WTC11 (cell line): ENCODE results near the gene ENO2. TPM values are rescaled to one million over a fixed set of nuclear protein-coding genes. Genes with fewer than 3 reads are reported as not detected.

Experiments used
- ATAC-seq: fragments of 200-7000 bp; cut with Tn5 transposase; 2 replicates; pipeline ENCODE4 v1.10.0; 2021; ENCODE audit warnings: mild to moderate bottlenecking, moderate library complexity
- CTCF ChIA-PET: fragments of 300-600 bp; sonication (Branson Sonifier 250); formaldehyde crosslinking; loops from one replicate; lab custom pipeline; 2021; ENCODE audit warnings: antibody characterized with exemption; lab: Charles Lee
- POLR2A ChIA-PET: fragments of 350-600 bp; sonication (Branson Sonifier 250); formaldehyde crosslinking; loops from one replicate; lab custom pipeline; 2021; ENCODE audit warnings: antibody characterized with exemption; lab: Charles Lee
- DNase-seq: peaks from one replicate; pipeline ENCODE4 v3.0.0; 2021; ENCODE audit warnings: low spot score
- H3K27ac Mint-ChIP-seq: 2 replicates; pipeline ENCODE4 v1.8.0; 2021; ENCODE audit warnings: mixed read lengths
- H3K27me3 Mint-ChIP-seq: 2 replicates; pipeline ENCODE4 v1.8.0; 2021; ENCODE audit warnings: low read depth, mild to moderate bottlenecking, moderate library complexity, mixed read lengths
- H3K36me3 Mint-ChIP-seq: 2 replicates; pipeline ENCODE4 v1.8.0; 2021; ENCODE audit warnings: mixed read lengths
- H3K4me1 Mint-ChIP-seq: 2 replicates; pipeline ENCODE4 v1.8.0; 2022; ENCODE audit warnings: mixed read lengths
- H3K4me3 Mint-ChIP-seq: 2 replicates; pipeline ENCODE4 v1.8.0; 2021; ENCODE audit warnings: mild to moderate bottlenecking, moderate library complexity, mixed read lengths
- H3K9me3 Mint-ChIP-seq: 2 replicates; pipeline ENCODE4 v1.8.0; 2021; ENCODE audit warnings: mixed read lengths
- CBFB ChIP-seq: sonication (generic); formaldehyde crosslinking; IDR thresholded peaks from 2 replicates; pipeline ENCODE4 v1.8.1; 2022; ENCODE audit warnings: mild to moderate bottlenecking, low read depth, missing genetic modification reagents
- ELF4 ChIP-seq: sonication (generic); formaldehyde crosslinking; IDR thresholded peaks from 2 replicates; pipeline ENCODE4 v1.8.1; 2022; ENCODE audit warnings: low read depth, mild to moderate bottlenecking, moderate library complexity, missing genetic modification reagents
- EMX1 ChIP-seq: fragments of 250-450 bp; sonication (Bioruptor Pico); IDR thresholded peaks from 2 replicates; pipeline ENCODE4 v1.8.0; 2021; ENCODE audit warnings: mild to moderate bottlenecking
- FOXP1 ChIP-seq: sonication (generic); formaldehyde crosslinking; IDR thresholded peaks from 2 replicates; pipeline ENCODE4 v1.8.0; 2022; ENCODE audit warnings: missing genetic modification reagents, mild to moderate bottlenecking, moderate library complexity, borderline replicate concordance
- GRHL2 ChIP-seq: fragments of 250-450 bp; sonication (Bioruptor Pico); IDR thresholded peaks from 2 replicates; pipeline ENCODE4 v1.8.0; 2022; ENCODE audit warnings: mild to moderate bottlenecking, moderate library complexity; ENCODE audit not compliant: insufficient replicate concordance, severe bottlenecking
- GTF2I ChIP-seq: fragments of 250-450 bp; sonication (Bioruptor Pico); conservative IDR thresholded peaks from 2 replicates; pipeline ENCODE4 v1.4.0; 2021; ENCODE audit warnings: mild to moderate bottlenecking
- HMGA2 ChIP-seq: fragments of 250-450 bp; sonication (Bioruptor Pico); IDR thresholded peaks from 2 replicates; pipeline ENCODE4 v1.4.0; 2021; ENCODE audit warnings: mild to moderate bottlenecking, moderate library complexity
- KAT7 ChIP-seq: sonication (generic); formaldehyde crosslinking; IDR thresholded peaks from 2 replicates; pipeline ENCODE4 v1.8.1; 2023; ENCODE audit warnings: missing genetic modification reagents, mild to moderate bottlenecking, borderline replicate concordance
- MXD4 ChIP-seq: fragments of 250-450 bp; sonication (Bioruptor Pico); IDR thresholded peaks from 2 replicates; pipeline ENCODE4 v1.8.0; 2021; ENCODE audit warnings: mild to moderate bottlenecking, moderate library complexity, borderline replicate concordance
- NR2C2 ChIP-seq: sonication (generic); formaldehyde crosslinking; IDR thresholded peaks from 2 replicates; pipeline ENCODE4 v1.8.0; 2022; ENCODE audit warnings: mild to moderate bottlenecking, missing genetic modification reagents
- RORB ChIP-seq: fragments of 250-450 bp; sonication (Bioruptor Pico); IDR thresholded peaks from 2 replicates; pipeline ENCODE4 v1.9.0; 2021; ENCODE audit warnings: mild to moderate bottlenecking
- SMAD3 ChIP-seq: sonication (generic); formaldehyde crosslinking; IDR thresholded peaks from 2 replicates; pipeline ENCODE4 v1.8.0; 2022; ENCODE audit warnings: missing genetic modification reagents, mild to moderate bottlenecking, borderline replicate concordance
- TEAD4 ChIP-seq: sonication (generic); formaldehyde crosslinking; IDR thresholded peaks from 2 replicates; pipeline ENCODE4 v1.8.0; 2022; ENCODE audit warnings: mild to moderate bottlenecking, missing genetic modification reagents
- TP53 ChIP-seq: sonication (generic); formaldehyde crosslinking; IDR thresholded peaks from 2 replicates; pipeline ENCODE4 v1.8.1; 2023; ENCODE audit warnings: mild to moderate bottlenecking, missing genetic modification reagents
- ZBTB21 ChIP-seq: sonication (generic); formaldehyde crosslinking; IDR thresholded peaks from 2 replicates; pipeline ENCODE4 v1.8.1; 2023; ENCODE audit warnings: mild to moderate bottlenecking, missing genetic modification reagents, borderline replicate concordance
- ZNF219 ChIP-seq: sonication (generic); formaldehyde crosslinking; IDR thresholded peaks from 2 replicates; pipeline ENCODE4 v1.8.0; 2023; ENCODE audit warnings: missing genetic modification reagents, mild to moderate bottlenecking, borderline replicate concordance
- ZNF396 ChIP-seq: fragments of 250-450 bp; sonication (Bioruptor Pico); IDR thresholded peaks from 2 replicates; pipeline ENCODE4 v1.8.0; 2021; ENCODE audit warnings: mild to moderate bottlenecking, moderate library complexity, borderline replicate concordance
- ZNF416 ChIP-seq: fragments of 250-450 bp; sonication (Bioruptor Pico); IDR thresholded peaks from 2 replicates; pipeline ENCODE4 v1.9.0; 2021; ENCODE audit warnings: mild to moderate bottlenecking, inconsistent platforms
- total RNA-seq: library from RNA; stranded (reverse); gene quantifications from 3 replicates; pipeline ENCODE4 v1.2.3, GENCODE V29; 2021
- TF ChIP-seq, protein P1 (sequence below): fragments of 250-450 bp; sonication (Bioruptor Pico); IDR thresholded peaks from 2 replicates; pipeline ENCODE4 v1.9.0; 2021; ENCODE audit warnings: mild to moderate bottlenecking
- TF ChIP-seq, protein P2 (sequence below): sonication (generic); formaldehyde crosslinking; IDR thresholded peaks from 2 replicates; pipeline ENCODE4 v1.8.1; 2022; ENCODE audit warnings: mild to moderate bottlenecking, moderate library complexity, missing genetic modification reagents
- TF ChIP-seq, protein P3 (sequence below): fragments of 250-450 bp; sonication (Bioruptor Pico); IDR thresholded peaks from 2 replicates; pipeline ENCODE4 v1.8.0; 2021; ENCODE audit warnings: mild to moderate bottlenecking
- TF ChIP-seq, protein P4 (sequence below): sonication (generic); formaldehyde crosslinking; IDR thresholded peaks from 2 replicates; pipeline ENCODE4 v1.8.1; 2022; ENCODE audit warnings: low read depth, mild to moderate bottlenecking, moderate library complexity, missing genetic modification reagents, borderline replicate concordance
- TF ChIP-seq, protein P5 (sequence below): sonication (generic); formaldehyde crosslinking; IDR thresholded peaks from 2 replicates; pipeline ENCODE4 v1.8.1; 2022; ENCODE audit warnings: missing genetic modification reagents, borderline replicate concordance
- TF ChIP-seq, protein P6 (sequence below): sonication (generic); formaldehyde crosslinking; IDR thresholded peaks from 2 replicates; pipeline ENCODE4 v1.8.0; 2022; ENCODE audit warnings: mild to moderate bottlenecking, missing genetic modification reagents

Gene ENO2
- total RNA-seq, 1 experiment from 2014 or later = 118 TPM

DNA sequence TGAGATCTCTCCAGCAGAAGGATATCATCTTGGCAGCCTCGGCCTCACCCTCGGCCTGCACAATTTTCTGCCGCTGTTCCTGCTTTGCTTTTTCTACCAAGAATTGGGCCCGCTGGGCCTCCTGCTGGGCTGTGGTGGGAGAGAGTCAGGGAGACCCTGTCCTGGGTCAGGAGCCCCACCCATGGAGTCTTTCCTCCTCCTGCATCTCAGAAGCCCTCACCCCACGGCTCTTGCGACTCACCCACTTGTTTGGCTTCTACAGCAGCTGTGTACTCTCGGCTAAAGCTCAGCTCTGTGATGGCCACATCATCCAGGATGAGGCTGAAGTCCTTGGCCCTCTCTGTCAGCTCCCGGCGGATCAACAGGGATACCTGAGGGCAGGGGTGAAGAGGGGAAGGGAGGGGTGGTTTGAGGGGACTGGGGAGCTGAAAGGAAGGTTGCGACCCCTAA is 53.3 kb downstream of the ENO2 start:
- no peak overlapping the region for H3K4me3 Mint-ChIP-seq
- no peaks in the 10 kb centered on the region for H3K9me3 Mint-ChIP-seq
- peaks cover 47% of the 10 kb centered on the region for H3K4me1 Mint-ChIP-seq
- CTCF ChIA-PET = interaction anchor here (0.6 kb wide), 1 partner anchor 177 kb away, joined by 3 read pairs; no protein-coding TSS in a partner anchor
- H3K27me3 Mint-ChIP-seq = no peaks in the 10 kb centered on the region
- ATAC-seq = no peak
- POLR2A ChIA-PET = no interaction called here
- TF ChIP-seq EMX1 (no peak), ZBTB21 (CRISPR knock-in tag) (no peak), ZNF219 (CRISPR knock-in tag) (no peak), TEAD4 (CRISPR knock-in tag) (no peak), FOXP1 (CRISPR knock-in tag) (no peak), SMAD3 (CRISPR knock-in tag) (no peak)
- TF ChIP-seq, protein P1, sequence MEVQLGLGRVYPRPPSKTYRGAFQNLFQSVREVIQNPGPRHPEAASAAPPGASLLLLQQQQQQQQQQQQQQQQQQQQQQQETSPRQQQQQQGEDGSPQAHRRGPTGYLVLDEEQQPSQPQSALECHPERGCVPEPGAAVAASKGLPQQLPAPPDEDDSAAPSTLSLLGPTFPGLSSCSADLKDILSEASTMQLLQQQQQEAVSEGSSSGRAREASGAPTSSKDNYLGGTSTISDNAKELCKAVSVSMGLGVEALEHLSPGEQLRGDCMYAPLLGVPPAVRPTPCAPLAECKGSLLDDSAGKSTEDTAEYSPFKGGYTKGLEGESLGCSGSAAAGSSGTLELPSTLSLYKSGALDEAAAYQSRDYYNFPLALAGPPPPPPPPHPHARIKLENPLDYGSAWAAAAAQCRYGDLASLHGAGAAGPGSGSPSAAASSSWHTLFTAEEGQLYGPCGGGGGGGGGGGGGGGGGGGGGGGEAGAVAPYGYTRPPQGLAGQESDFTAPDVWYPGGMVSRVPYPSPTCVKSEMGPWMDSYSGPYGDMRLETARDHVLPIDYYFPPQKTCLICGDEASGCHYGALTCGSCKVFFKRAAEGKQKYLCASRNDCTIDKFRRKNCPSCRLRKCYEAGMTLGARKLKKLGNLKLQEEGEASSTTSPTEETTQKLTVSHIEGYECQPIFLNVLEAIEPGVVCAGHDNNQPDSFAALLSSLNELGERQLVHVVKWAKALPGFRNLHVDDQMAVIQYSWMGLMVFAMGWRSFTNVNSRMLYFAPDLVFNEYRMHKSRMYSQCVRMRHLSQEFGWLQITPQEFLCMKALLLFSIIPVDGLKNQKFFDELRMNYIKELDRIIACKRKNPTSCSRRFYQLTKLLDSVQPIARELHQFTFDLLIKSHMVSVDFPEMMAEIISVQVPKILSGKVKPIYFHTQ (CRISPR knock-in tag) = no peak
- TF ChIP-seq, protein P2, sequence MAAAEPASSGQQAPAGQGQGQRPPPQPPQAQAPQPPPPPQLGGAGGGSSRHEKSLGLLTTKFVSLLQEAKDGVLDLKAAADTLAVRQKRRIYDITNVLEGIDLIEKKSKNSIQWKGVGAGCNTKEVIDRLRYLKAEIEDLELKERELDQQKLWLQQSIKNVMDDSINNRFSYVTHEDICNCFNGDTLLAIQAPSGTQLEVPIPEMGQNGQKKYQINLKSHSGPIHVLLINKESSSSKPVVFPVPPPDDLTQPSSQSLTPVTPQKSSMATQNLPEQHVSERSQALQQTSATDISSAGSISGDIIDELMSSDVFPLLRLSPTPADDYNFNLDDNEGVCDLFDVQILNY (CRISPR knock-in tag) = no peak
- H3K27ac Mint-ChIP-seq = no peak overlapping the region
- peaks cover 51% of the 10 kb centered on the region for H3K36me3 Mint-ChIP-seq
- no peak for DNase-seq

DNA sequence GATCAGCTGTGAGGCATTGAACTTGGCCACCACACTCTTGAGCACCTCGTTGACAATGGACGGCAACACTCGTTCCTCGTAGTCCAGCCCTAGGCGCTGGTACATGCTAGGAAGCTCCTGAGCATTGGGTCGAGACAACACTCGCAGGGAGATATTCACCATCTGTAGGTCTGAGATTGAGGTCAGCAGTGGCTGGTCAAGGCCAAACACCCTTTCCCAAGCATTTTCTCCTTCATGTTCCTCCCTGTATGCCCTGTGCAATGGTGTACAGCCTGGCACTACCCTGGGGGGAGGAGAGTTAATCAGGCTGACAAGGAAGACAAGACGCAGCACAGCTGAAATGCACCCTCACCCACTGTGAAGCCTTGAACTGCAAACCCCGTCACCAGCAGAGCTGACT is 54.0 kb downstream of the ENO2 start:
- ChIA-PET POLR2A (no interaction called here), CTCF (interaction anchor here (0.6 kb wide), 1 partner anchor 176 kb away, joined by 3 read pairs; no protein-coding TSS in a partner anchor)
- ATAC-seq (no peak), DNase-seq (no peak)
- TF ChIP-seq HMGA2 (CRISPR knock-in tag) (no peak), ZBTB21 (CRISPR knock-in tag) (no peak), GRHL2 (no peak), ZNF396 (no peak)
- TF ChIP-seq, protein P3, sequence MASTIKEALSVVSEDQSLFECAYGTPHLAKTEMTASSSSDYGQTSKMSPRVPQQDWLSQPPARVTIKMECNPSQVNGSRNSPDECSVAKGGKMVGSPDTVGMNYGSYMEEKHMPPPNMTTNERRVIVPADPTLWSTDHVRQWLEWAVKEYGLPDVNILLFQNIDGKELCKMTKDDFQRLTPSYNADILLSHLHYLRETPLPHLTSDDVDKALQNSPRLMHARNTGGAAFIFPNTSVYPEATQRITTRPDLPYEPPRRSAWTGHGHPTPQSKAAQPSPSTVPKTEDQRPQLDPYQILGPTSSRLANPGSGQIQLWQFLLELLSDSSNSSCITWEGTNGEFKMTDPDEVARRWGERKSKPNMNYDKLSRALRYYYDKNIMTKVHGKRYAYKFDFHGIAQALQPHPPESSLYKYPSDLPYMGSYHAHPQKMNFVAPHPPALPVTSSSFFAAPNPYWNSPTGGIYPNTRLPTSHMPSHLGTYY (CRISPR knock-in tag) = no peak
- TF ChIP-seq, protein P4, sequence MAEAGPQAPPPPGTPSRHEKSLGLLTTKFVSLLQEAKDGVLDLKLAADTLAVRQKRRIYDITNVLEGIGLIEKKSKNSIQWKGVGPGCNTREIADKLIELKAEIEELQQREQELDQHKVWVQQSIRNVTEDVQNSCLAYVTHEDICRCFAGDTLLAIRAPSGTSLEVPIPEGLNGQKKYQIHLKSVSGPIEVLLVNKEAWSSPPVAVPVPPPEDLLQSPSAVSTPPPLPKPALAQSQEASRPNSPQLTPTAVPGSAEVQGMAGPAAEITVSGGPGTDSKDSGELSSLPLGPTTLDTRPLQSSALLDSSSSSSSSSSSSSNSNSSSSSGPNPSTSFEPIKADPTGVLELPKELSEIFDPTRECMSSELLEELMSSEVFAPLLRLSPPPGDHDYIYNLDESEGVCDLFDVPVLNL = no peak
- H3K27me3 Mint-ChIP-seq = no peaks in the 10 kb centered on the region
- H3K9me3 Mint-ChIP-seq = no peaks in the 10 kb centered on the region
- peaks cover 51% of the 10 kb centered on the region for H3K36me3 Mint-ChIP-seq
- H3K4me1 Mint-ChIP-seq = peaks cover 45% of the 10 kb centered on the region
- peak overlapping the region; percentile 97; the same call in 1 of the 2 replicates for H3K27ac Mint-ChIP-seq
- peak overlapping the region; percentile 100 for H3K4me3 Mint-ChIP-seq

DNA sequence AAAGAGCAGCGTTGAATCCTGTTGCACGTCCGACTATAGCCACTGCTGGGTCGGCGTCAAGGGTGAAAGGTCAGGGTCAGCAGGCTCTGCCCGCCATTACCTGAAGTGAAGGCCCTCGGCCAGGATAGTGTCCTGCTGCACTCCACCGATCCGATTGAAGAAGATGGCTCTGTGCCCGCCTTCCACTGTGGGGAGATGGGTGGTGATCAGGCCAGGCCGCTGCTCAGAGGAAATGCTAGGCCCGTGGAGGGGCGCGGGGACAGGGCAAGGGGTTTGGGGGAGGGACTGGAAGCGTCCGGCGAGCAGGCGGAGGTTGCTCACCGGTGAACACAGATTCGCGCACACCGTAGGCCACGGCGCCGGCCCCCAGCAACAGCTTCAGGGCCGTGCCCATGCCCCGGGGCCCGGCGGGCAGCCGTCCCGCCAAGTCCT is 55.7 kb downstream of the ENO2 start:
- H3K27me3 Mint-ChIP-seq = no peaks in the 10 kb centered on the region
- POLR2A ChIA-PET = interaction anchor here (1.9 kb wide), 1 partner anchor 26 kb away, joined by 6 read pairs; the partner anchor contains the start of genes C12orf57 and RNU7-1
- TF ChIP-seq MXD4 (no peak), NR2C2 (CRISPR knock-in tag) (peak; percentile 76; the same call in 1 of the 2 replicates), GRHL2 (no peak), TP53 (no peak), RORB (no peak), KAT7 (no peak), ZNF416 (0 out of 2 replicates have a peak, but pooled peaks have one; percentile 44), ZBTB21 (CRISPR knock-in tag) (no peak), GTF2I (CRISPR knock-in tag) (no peak), ELF4 (CRISPR knock-in tag) (0 out of 2 replicates have a peak, but pooled peaks have one; percentile 16), ZNF396 (no peak), CBFB (CRISPR knock-in tag) (no peak)
- TF ChIP-seq, protein P5, sequence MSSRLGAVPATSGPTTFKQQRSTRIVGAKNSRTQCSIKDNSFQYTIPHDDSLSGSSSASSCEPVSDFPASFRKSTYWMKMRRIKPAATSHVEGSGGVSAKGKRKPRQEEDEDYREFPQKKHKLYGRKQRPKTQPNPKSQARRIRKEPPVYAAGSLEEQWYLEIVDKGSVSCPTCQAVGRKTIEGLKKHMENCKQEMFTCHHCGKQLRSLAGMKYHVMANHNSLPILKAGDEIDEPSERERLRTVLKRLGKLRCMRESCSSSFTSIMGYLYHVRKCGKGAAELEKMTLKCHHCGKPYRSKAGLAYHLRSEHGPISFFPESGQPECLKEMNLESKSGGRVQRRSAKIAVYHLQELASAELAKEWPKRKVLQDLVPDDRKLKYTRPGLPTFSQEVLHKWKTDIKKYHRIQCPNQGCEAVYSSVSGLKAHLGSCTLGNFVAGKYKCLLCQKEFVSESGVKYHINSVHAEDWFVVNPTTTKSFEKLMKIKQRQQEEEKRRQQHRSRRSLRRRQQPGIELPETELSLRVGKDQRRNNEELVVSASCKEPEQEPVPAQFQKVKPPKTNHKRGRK (CRISPR knock-in tag) = no peak
- TF ChIP-seq, protein P6, sequence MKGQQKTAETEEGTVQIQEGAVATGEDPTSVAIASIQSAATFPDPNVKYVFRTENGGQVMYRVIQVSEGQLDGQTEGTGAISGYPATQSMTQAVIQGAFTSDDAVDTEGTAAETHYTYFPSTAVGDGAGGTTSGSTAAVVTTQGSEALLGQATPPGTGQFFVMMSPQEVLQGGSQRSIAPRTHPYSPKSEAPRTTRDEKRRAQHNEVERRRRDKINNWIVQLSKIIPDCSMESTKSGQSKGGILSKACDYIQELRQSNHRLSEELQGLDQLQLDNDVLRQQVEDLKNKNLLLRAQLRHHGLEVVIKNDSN = no peak

More for the DNA sequence above, 55.7 kb downstream of the ENO2 start:
- Mint-ChIP-seq H3K4me1 (peaks cover 32% of the 10 kb centered on the region), H3K4me3 (peak overlapping the region; percentile 100), H3K27ac (peak overlapping the region; percentile 94), H3K36me3 (peaks cover 65% of the 10 kb centered on the region), H3K9me3 (no peaks in the 10 kb centered on the region)
- no peak for DNase-seq
- ATAC-seq = peak; percentile 14
- CTCF ChIA-PET = interaction anchor here (1.1 kb wide), 1 partner anchor 101 kb away, joined by 4 read pairs; no protein-coding TSS in a partner anchor
